Measurements from ENCODE around the gene TAF15. TPM values are rescaled to one million over a fixed set of nuclear protein-coding genes. Genes with fewer than 3 reads are reported as not detected.

TAF15 gene
- polyA plus RNA-seq, 1 of the 3 experiments (the other 2 are of a cell fraction): 78.0 TPM

- TF ChIP-seq, protein P1, sequence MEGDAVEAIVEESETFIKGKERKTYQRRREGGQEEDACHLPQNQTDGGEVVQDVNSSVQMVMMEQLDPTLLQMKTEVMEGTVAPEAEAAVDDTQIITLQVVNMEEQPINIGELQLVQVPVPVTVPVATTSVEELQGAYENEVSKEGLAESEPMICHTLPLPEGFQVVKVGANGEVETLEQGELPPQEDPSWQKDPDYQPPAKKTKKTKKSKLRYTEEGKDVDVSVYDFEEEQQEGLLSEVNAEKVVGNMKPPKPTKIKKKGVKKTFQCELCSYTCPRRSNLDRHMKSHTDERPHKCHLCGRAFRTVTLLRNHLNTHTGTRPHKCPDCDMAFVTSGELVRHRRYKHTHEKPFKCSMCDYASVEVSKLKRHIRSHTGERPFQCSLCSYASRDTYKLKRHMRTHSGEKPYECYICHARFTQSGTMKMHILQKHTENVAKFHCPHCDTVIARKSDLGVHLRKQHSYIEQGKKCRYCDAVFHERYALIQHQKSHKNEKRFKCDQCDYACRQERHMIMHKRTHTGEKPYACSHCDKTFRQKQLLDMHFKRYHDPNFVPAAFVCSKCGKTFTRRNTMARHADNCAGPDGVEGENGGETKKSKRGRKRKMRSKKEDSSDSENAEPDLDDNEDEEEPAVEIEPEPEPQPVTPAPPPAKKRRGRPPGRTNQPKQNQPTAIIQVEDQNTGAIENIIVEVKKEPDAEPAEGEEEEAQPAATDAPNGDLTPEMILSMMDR (IDR thresholded peaks at IDR 0.05): no peak
- TF ChIP-seq FOXM1 (IDR thresholded peaks at IDR 0.05; ENCODE audit: low read depth) (no peak), ELF1 (IDR thresholded peaks at IDR 0.05) (no peak), FOSL2 (IDR thresholded peaks at IDR 0.05; ENCODE audit: borderline replicate concordance, low read depth) (no peak), USF2 (IDR thresholded peaks at IDR 0.05; ENCODE audit: borderline replicate concordance, low read depth, low read length) (no peak), SMC3 (IDR thresholded peaks at IDR 0.05; ENCODE audit: low read depth, low read length) (no peak), GATA2 (CRISPR knock-in tag; IDR thresholded peaks at IDR 0.05) (no peak), TCF12 (IDR thresholded peaks at IDR 0.05) (no peak), YY1 (IDR thresholded peaks at IDR 0.05; ENCODE audit: low read depth) (no peak)
- TF ChIP-seq, protein P2, sequence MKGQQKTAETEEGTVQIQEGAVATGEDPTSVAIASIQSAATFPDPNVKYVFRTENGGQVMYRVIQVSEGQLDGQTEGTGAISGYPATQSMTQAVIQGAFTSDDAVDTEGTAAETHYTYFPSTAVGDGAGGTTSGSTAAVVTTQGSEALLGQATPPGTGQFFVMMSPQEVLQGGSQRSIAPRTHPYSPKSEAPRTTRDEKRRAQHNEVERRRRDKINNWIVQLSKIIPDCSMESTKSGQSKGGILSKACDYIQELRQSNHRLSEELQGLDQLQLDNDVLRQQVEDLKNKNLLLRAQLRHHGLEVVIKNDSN (IDR thresholded peaks at IDR 0.05; ENCODE audit: borderline replicate concordance, low read depth): no peak
- TF ChIP-seq, protein P3, sequence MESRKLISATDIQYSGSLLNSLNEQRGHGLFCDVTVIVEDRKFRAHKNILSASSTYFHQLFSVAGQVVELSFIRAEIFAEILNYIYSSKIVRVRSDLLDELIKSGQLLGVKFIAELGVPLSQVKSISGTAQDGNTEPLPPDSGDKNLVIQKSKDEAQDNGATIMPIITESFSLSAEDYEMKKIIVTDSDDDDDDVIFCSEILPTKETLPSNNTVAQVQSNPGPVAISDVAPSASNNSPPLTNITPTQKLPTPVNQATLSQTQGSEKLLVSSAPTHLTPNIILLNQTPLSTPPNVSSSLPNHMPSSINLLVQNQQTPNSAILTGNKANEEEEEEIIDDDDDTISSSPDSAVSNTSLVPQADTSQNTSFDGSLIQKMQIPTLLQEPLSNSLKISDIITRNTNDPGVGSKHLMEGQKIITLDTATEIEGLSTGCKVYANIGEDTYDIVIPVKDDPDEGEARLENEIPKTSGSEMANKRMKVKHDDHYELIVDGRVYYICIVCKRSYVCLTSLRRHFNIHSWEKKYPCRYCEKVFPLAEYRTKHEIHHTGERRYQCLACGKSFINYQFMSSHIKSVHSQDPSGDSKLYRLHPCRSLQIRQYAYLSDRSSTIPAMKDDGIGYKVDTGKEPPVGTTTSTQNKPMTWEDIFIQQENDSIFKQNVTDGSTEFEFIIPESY (IDR thresholded peaks at IDR 0.05; ENCODE audit: borderline replicate concordance, low read depth): no peak
- H3K9me2 ChIP-seq: no peaks in the 10 kb centered on the region
- DNase-seq: peak; percentile 22
- no peak overlapping the region for H2AFZ ChIP-seq (ENCODE audit: low read depth)
- no peaks in the 10 kb centered on the region for H3K36me3 ChIP-seq (replicated peaks in 1 of 2; ENCODE audit: control insufficient read depth in 1 of 2, insufficient read depth in 2 of 2, low read length in 1 of 2)
- H3K27ac ChIP-seq (ENCODE audit: low read depth in 2 of 2, low read length in 1 of 2): peak overlapping the region in 1 of 2 experiments; percentile 19; a peak in 1 of 4 replicates
- ChIA-PET POLR2A (interaction anchor here (3.2 kb wide), 1 partner anchor 43 kb away, joined by 65 read pairs; the partner anchor contains the start of gene TAF15), CTCF (interaction anchor here (0.8 to 31.2 kb wide), 12 partner anchors 10 to 153 kb away, joined by 3 to 809 read pairs (median 40); partner anchors contain the start of genes GAS2L2, MMP28 and TAF15)
- H3K4me2 ChIP-seq: no peak overlapping the region
- no peak overlapping the region for H3K9ac ChIP-seq
- no peaks in the 10 kb centered on the region for H3K9me3 ChIP-seq
- H3K79me2 ChIP-seq (ENCODE audit: insufficient read depth): no peaks in the 10 kb centered on the region
- H3K27me3 ChIP-seq (ENCODE audit: insufficient read depth): no peaks in the 10 kb centered on the region
- H3F3A ChIP-seq (replicated peaks; ENCODE audit: insufficient read depth): no peaks in the 10 kb centered on the region
- H3K4me3 ChIP-seq (ENCODE audit: low read depth in 2 of 2, low read length in 1 of 2): no peak overlapping the region
- peaks cover 0 to 15% of the 10 kb centered on the region in 2 experiments; a peak in 1 of 4 replicates for H3K4me1 ChIP-seq (ENCODE audit: control insufficient read depth in 1 of 2, insufficient read depth in 2 of 2, low read depth in 1 of 2, low read length in 1 of 2)
- WGBS (ENCODE audit: low lambda C conversion rate): 52% methylated on average over 6 of the region's 8 CpGs
- no peaks in the 10 kb centered on the region for H4K20me1 ChIP-seq (ENCODE audit: insufficient read depth)
Observed at GRCh38 chr17:35765756-35766488, 43.4 kb upstream of the TAF15 start.
